ENCODE results near the gene SBF2.

Gene SBF2

GRCh38 chr11:10201343-10201742, 92.7 kb downstream of the SBF2 start:
- TF ChIP-seq CTCF (IDR thresholded peaks at IDR 0.05; ENCODE audit: control insufficient read depth, insufficient read depth, low read depth, low read length, missing control alignments), result no peak
- no peak overlapping the region for H3K4me3 ChIP-seq (ENCODE audit: control insufficient read depth, low read depth, low read length)
- peak; percentile 17 for DNase-seq (ENCODE audit: low read depth)

- DNase-seq (ENCODE audit: low read depth), result peak; percentile 77
- H3K4me3 ChIP-seq (ENCODE audit: control insufficient read depth, low read depth, low read length), result no peak overlapping the region
- no peak for TF ChIP-seq CTCF (IDR thresholded peaks at IDR 0.05; ENCODE audit: control insufficient read depth, insufficient read depth, low read depth, low read length, missing control alignments)
Observed at GRCh38 chr11:10197091-10197490, 96.9 kb downstream of the SBF2 start.

GRCh38 chr11:10192036-10192435, 102.0 kb downstream of the SBF2 start:
- no peak overlapping the region for H3K4me3 ChIP-seq (ENCODE audit: control insufficient read depth, low read depth, low read length)
- no peak for TF ChIP-seq CTCF (IDR thresholded peaks at IDR 0.05; ENCODE audit: control insufficient read depth, insufficient read depth, low read depth, low read length, missing control alignments)
- DNase-seq (ENCODE audit: low read depth), result no peak

GRCh38 chr11:10181811-10182210, 112.2 kb downstream of the SBF2 start:
- peak; percentile 31 for DNase-seq (ENCODE audit: low read depth)
- H3K4me3 ChIP-seq (ENCODE audit: control insufficient read depth, low read depth, low read length), result no peak overlapping the region
- TF ChIP-seq CTCF (IDR thresholded peaks at IDR 0.05; ENCODE audit: control insufficient read depth, insufficient read depth, low read depth, low read length, missing control alignments), result peak; percentile 15

GRCh38 chr11:10164621-10165020, 129.4 kb downstream of the SBF2 start:
- DNase-seq (ENCODE audit: low read depth), result no peak
- H3K4me3 ChIP-seq (ENCODE audit: control insufficient read depth, low read depth, low read length), result no peak overlapping the region
- no peak for TF ChIP-seq CTCF (IDR thresholded peaks at IDR 0.05; ENCODE audit: control insufficient read depth, insufficient read depth, low read depth, low read length, missing control alignments)

GRCh38 chr11:10162222-10162621, 131.8 kb downstream of the SBF2 start:
- no peak for TF ChIP-seq CTCF (IDR thresholded peaks at IDR 0.05; ENCODE audit: control insufficient read depth, insufficient read depth, low read depth, low read length, missing control alignments)
- no peak for DNase-seq (ENCODE audit: low read depth)
- H3K4me3 ChIP-seq (ENCODE audit: control insufficient read depth, low read depth, low read length), result no peak overlapping the region

GRCh38 chr11:10160350-10160749, 133.7 kb downstream of the SBF2 start:
- no peak for TF ChIP-seq CTCF (IDR thresholded peaks at IDR 0.05; ENCODE audit: control insufficient read depth, insufficient read depth, low read depth, low read length, missing control alignments)
- no peak for DNase-seq (ENCODE audit: low read depth)
- H3K4me3 ChIP-seq (ENCODE audit: control insufficient read depth, low read depth, low read length), result no peak overlapping the region

Measured in AG09309 (cell line).